Measurements from ENCODE around the gene WDTC1. TPM values are rescaled to one million over a fixed set of nuclear protein-coding genes. Genes with fewer than 3 reads are reported as not detected.

The WDTC1 gene
- polyA plus RNA-seq, 1 donor, result 33.4 TPM

DNA sequence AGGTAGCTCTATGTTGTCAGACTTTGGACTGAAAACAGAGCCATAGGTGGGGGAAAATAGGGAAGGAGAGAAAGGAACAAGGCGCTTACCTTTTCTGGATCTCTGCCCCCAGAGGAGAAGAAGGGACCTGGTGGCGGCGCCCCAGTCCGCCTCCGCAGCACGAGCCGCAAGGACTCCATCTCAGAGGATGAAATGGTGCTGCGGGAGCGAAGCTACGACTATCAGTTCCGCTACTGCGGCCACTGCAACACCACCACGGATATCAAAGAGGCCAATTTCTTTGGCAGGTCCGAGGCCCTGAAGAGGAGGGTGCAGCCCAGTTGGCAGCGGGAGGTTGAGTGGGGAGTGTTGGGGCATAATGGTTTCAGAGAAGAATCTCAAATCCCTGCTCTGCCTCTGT, 69.1 kb downstream of the WDTC1 start:
- no peak for DNase-seq

DNA sequence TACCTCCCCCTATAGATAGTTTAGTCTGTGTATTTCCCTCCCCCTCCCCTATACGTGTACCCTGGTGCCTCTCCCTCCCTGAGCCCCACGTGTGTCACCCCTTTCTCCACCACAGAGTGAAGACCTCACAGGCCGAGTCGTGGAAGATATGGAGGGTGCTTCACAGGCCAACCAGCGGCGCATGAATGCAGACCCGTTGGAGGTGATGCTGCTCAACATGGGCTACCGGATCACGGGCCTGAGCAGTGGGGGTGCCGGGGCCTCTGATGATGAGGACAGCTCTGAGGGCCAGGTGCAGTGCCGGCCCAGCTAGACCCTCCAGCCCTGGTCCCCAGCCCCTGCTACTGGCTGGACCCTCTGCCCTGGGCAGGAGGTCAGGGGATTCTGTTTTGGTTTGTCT, 71.6 kb downstream of the WDTC1 start:
- no peak for DNase-seq

DNA sequence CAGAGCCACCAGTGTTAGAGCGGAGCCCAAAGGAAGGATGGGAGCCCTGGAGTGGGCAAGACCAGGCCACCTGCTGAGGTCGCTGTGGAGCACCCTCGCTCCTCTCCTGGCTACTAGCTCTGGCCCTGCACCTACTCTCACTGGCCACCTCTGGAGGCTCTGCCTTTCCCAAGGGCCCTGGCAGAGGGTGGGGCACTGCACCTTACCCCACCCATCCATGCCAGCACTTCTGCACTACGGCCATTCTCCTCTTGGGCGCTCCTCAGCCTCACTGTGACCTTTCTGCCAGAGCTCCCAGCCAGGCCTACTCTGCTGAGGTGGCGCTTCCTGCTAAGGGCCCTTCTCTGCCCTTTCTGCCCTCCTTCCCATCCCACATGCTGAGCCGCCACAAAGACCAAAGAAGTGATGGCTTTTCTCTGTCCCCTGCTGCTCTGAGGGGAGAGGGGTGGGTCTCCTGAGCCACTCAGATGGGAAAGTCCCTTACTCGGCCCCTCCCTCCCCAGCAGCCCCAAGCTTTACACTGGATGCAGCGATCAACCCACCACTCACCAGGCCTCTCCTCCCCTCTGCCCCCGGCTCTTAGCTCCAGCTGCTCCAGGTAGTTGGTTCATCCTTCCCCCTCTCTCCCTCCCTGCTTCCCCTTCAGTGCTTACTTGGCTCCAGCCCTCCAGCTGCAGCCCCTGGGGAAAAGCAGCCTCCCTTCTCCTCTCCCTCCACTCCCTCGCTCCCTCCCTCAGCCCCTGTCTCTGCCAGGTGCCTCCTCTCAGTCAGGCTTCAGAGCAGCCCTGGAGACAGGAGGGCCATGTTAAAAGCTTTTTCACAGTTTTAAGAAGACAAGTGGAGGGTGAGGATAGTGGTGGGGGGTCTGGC, 72.7 kb downstream of the WDTC1 start:
- DNase-seq, result no peak

DNA sequence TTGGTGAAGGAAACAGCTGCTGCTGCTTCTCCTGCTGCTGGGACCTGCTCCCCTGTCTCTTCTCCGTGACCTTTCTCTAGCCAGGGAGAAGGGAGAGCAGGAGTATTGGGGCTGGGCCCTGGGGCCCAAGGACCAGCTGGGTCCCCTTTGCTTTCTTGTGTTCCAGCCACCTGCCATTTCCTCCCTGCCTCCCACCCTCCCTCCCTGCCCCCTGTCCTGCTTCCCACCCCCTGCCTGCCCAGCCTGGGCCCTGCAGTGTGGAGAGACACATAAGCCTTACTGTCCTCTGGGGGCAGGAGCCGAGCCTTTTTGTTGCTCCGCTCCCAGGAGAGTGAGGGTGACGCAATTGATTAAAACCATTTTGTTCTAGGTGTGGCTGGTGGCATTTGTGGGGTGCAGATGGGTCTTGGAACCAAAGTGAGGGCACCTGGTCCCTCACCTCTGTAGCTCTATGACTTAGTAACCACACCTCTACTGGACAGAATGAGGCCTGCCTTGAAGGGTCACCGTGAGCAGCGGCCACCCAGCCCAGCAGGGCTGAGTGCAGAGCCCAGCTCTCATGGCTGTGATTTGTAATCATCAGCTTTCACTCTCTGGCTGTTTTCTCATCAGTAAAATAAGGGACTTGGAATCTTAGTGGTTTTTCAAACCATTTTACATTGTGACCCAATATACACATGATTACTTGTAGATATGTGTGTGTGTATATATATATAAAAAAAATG, 73.6 kb downstream of the WDTC1 start:
- no peak for DNase-seq

DNA sequence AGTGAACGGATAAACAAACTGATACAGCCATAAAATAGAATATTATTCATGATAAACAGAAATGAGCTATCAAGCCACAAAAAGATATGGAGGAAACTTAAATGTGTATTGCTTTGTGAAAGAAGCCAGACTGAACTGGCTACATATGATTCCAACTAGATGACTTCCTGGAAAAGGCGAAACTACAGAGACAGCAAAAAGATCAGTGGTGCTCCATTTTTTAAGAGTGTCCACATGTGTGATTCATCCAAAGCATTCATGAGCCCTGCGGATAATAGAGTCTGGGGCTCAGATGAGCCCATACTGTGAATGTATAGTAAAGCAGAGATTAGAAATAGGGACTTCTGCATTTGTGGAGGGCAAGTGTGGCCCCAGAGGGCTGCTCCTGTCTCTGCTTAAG, 79.7 kb downstream of the WDTC1 start:
- no peak for DNase-seq

DNA sequence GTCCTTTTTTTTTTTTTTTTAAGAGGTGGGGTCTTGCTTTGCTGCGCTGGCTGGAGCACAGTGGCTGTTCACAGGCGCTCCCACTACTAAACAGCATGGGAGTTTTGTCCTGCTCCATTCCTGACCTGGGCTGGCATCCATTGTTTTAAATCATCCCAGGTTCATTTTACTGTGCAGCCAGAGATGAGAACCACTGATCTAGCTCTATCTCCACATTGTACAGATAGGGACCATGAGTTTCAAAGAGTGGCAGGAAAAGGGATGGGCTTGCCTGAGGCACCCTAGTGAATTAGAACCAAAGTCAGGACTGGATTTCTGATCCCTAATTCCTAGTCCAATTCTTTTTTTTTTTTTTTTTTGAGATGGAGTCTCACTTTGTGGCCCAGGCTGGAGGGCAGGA, 80.3 kb downstream of the WDTC1 start:
- DNase-seq, result no peak

DNA sequence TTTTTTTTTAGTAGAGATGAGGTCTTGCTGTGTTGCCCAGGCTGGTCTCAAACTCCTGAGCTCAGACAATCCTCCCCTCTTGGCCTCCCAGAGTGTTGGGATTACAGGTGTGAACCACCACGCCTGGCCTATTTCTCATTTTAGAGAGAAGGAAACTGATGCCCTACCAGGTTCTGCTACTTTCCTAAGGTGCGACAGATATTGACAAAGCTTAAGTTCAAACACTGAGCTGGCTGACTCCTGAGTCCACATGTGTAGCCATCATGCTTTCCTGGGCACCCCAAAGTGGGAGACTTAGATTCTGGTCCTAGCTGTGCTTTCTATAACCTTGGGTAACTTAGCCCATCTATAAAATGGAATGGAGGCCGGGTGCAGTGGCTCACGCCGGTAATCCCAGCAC, 82.4 kb downstream of the WDTC1 start:
- no peak for DNase-seq

DNA sequence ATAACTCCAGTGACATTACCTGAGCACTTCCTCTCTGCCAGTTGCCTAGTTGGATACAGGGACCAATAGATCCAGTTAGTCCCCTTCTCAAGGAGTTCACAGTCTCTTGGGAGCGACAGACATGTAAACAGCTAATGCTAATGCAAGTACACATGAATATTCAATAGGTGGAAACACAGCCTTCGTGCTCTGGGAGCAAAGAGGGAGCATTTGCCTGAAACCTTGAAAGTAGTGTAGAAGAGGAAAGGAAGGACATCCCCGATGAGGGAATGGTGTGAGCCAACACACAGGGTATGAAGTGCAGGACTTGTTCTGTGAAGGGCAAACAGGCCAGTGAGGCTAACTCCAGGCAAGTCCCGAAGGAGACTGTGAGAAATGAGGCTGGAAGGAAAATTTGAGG, 83.7 kb downstream of the WDTC1 start:
- no peak for DNase-seq

DNA sequence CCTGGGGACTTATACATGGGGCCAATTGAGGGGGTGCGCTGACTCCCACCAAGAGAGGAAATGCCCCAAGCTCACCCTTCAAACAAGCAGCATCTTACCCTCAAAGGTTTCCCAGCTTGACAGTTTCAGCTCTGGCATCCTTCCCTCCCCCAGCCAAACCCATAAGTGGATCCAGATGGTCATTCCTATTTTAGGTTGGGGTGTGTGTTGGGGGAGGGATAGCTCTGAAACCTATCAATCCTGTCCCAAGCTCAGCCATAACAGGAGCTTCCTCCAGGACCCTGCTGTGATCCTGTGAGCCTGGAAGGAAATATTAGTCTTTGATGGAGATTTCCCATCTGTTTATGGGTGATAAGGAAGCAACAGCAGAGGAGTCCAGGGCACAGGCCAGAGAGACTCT, 84.2 kb downstream of the WDTC1 start:
- no peak for DNase-seq

DNA sequence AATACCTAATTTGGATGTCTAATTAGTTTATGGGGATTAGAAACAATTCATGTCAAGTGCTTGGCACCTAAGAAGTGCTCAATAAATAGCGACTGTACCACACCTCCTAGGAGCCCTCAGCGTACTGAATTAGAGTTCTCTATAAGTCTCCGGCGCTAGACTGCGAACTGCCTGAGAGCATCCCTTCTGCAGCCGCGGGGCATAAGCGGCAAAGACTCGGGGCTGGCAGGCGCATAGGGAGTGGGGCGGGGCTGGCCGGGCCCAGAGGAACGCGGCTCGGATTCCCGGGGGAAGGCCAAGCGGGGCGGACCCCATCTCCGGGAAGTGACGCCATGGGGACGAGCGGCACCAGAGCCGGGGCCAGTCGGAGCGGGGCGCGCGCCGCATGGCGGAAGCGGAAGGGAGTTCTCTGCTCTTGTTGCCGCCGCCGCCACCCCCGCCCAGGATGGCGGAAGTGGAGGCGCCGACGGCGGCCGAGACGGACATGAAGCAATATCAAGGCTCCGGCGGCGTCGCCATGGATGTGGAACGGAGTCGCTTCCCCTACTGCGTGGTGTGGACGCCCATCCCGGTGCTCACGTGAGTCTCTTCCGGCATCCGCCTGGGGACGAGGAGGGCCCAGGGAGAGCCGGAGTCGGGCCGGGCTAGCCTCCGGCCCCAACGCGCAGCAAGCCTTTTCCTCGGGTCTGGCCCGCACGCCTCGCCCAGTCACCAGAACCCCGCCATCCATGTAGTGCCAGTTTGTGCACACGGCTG, 87.6 kb downstream of the WDTC1 start, which contains the start of gene TMEM222:
TSS of gene TMEM222 (plus strand) at position 351 of the 756 bp plus-strand sequence. CDS start at position 386, 35 bp downstream.
- DNase-seq, result peak; percentile 97

DNA sequence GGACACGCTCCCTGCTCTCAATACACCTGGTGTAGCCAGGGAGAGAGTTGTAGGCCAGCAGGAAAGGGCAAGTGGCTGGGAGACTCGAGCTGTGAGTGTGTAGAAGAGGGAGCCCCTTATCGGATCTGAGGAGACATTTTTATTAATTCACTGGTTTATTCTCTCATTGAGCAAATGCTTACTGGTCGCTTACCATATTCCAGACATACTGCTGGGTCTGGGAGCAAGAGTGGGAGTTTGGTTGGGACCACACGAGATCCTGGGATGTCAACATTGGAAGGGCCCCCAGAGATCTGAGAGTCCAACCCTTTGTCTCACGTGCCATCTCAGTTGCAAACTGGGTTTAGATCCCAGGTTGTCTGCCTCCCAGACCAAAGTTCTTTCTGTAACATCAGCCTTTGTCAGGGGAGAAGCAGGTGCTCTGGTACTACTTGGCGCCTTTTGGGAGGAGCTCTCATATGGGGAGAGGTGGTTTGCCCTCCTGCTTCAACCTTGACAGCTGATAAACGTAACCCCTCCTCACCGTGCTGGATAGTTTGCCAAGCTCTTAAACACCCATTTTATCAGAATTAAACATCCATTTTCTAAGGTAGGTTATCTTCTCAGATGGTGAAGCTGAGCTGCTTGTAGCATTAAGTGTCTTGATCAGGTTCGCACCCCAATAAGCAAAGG, 88.3 kb downstream of the WDTC1 start:
- no peak for DNase-seq

DNA sequence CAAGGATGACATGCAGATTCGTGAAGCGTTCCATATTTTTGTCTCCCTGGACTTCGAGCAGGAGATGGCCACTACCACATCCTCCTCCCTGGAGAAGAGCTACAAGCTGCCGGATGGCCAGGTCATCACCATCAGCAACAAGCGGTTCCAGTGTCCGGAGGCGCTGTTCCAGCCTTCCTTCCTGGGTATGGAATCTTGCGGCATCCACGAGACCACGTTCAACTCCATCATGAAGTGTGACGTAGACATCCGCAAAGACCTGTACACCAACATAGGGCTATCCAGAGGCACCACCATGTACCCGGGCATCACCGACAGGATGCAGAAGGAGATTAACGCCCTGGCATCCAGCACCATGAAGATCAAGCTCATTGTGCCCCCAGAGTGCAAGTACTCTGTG, 90.9 kb downstream of the WDTC1 start:
- DNase-seq, result no peak

DNA sequence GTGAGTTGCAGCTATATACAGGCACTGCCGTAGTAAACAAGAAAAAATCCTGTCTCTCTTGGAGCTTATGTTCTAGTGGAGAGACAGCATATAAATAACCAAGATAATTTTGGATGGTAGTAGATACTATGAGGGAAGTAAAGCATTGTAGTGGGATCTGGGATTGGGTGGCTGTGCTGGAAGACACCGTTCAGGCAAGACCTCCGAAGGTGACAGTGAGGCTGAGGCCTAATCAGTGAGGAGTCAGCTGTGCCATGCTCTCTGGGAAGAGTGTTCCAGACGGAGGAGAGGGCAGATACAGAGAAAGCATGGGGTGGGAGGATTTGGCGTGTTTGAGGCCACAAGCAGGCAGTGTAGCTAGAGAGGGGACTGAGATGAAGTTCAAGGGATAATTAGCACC, 93.5 kb downstream of the WDTC1 start:
- no peak for DNase-seq

DNA sequence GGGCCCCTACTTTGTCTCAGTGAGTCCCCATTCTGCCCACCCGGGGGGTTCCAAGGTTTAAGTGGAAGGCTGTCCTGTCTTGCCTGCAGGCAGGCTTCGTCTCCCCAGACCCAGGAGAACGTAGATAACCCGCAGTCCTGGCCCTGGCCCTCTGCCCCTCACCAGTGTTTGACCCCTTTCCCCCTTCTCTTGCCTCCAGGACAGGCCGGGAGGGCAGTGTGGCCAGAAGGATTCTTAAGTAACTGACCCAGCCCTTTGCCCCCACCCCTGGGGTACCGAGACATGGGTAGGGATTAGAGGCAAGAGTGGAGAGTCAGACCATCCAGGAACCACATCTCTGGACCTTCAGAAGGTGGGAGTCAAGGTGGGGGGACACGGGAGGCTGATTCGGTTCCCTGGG, 96.4 kb downstream of the WDTC1 start:
- no peak for DNase-seq

DNA sequence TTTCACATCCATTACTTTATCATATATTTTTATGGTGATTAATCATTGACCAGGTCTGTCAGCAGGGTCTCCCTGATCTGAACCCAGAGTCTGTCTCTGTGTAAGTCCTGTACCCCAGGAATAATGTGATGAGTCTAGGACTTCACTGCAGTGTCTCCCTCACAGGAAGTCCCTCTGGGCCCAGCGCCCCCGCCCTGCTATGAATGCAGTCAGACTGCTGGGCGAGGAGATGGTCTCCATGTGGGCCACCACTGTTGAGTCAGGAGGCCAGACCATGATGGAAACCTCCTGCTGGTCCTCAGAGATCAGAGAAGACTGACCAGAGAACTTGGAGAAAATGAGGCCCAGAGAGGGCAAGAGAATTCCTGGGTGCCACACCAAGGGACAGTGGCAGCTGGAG, 97.0 kb downstream of the WDTC1 start:
- no peak for DNase-seq

DNA sequence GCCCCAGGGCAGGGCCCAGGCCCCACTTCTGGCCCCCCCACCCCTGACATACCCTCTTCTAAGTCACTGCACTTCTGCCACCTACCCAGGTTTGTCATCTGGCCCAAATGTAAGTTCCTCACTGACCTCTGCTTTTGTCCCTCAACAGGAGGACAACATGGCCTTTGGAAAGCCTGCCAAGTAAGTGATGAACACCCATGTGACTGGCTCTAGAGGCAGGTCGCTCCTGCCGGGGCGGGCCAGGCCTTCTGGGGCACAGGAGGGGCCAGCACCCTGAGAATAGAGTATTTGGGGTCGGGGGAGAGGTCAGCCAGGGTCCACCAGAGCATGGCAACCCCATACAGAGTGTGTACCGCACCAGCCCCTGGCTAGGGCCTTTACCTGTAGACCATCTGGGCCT, 97.5 kb downstream of the WDTC1 start:
- DNase-seq, result no peak

DNA sequence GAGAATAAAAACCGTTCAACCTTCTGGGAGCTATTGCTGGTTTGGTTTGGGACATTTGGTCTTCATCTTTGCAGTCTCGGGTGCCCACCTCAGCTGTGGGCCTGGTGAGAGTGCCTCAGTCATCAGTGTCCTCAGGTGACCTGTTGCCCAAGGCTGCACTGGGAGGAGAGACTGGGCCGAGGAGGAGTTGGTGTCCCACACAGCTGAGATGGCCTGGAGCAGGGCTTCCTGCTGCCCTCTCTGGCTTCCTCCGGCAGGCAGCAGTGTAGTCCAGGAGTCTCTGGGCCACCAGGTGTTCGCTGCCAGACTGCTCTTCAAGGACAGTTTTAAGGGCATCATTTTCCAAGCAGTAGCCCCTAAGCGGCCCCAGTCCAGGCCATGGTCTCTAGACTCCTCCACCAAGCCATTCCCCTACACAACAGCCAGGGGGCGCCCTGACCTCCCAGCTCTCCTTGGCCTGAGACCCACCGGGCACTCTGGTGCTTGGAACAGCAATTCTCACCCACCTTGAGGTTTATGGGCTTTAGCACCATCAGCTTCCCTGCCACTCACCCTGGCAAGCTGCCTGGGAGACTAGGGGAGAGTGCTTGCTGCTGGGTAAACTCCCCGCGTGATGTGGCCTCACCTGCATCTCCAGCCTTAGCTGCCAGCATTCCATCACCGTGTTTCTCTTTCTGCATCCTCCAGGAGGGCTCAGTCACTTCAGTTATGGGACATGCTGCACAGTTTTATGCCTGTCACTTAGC, 98.3 kb downstream of the WDTC1 start:
- DNase-seq, result no peak

DNA sequence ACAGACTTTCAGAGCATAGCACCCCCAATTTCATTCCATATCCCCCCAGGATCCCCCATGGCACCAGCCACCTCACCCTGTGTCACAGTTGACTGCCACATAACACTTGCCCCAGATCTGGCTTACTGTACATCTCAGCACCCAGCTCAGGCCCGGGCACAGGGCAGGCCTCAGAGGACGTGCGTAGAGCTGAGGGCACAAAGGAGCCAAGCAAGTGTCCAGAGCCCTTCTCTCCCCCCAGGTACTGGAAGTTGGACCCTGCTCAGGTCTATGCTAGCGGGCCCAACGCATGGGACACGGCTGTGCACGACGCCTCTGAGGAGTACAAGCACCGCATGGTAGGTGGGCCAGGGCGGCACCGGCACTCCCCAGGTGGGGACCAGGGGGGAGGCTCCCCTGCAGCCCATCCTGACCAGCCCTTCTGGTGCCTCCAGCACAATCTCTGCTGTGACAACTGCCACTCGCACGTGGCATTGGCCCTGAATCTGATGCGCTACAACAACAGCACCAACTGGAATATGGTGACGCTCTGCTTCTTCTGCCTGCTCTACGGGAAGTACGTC, 99.4 kb downstream of the WDTC1 start:
- no peak for DNase-seq

DNA sequence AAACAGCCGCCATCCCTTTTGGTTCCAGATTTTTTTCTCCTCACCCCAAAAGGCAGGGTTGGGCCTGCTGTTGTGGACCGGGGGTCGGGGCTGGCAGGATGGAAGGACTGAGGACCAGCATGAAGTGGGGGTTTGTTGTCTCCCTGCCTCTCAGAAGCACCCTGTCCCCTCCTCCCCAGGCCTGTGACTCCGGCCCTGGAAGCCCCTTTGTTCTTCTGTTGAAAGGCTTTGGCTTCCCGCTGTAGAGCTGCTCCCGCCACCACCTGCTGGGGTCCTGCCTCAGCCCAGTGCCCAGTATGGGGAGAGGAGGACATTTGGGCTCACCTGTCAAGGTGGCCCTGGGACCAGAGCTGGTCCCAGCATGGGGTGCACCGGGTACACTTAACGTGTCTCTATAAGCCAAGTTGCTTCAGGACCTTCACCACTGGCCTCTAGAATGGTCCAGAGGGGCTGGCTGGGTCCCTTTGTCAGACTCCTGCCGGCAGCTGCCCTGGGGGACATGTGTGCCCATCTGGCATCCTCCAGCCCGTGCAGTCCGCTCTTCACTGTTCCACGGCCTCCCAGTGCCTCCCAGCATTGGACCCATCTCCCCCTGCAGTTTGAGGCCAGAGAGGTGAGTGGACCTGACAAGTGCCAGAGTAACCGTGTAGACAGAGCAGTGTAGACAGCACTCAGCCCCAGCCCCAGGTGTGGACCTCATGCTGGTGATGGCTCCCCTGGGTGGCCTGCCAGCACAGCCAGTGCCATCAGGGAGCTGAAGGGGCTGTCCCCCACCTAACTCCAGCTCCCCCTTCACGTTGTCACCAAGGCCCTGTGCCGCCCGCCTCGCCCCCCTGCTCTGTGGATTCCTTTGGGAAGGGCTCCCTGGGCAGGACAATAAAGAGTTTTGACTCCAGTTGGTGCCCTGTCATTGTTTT, 101.3 kb downstream of the WDTC1 start:
- DNase-seq, result no peak

DNA sequence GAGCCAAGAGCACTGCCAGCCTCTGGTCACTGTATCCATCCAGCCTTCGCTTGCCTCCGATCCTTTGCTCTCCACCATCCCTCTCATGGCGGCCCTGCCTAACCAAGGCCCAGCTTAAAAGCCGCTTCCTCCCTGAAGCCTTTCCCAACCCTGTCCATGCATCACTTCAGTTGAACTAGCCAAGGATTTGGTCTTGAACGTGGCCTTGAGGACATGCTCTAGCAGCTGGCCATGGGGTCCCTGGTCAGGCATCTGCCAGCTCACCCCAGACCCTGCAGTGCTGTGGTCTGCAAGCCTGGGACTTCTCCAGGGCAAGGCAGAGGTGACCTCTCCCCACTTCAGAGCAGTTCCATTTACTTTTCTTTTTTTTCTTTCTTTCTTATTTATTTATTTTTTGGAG, 102.3 kb downstream of the WDTC1 start:
- DNase-seq, result no peak

All from hindlimb muscle (tissue), 1 donor.